Osteocyte (in vitro differentiated cells): Measurements from ENCODE around the gene MEIS3. TPM values are rescaled to one million over a fixed set of nuclear protein-coding genes. Genes with fewer than 3 reads are reported as not detected.

Experiments
- DNase-seq: peaks from one replicate; pipeline ENCODE4 v3.0.0; 2021; ENCODE audit warnings: mixed read lengths; ENCODE audit not compliant: unreplicated experiment; ENCODE audit errors: extremely low spot score
- H3K27ac Mint-ChIP-seq: one replicate; pipeline ENCODE4 v1.8.0; 2021; ENCODE audit warnings: mild to moderate bottlenecking, mixed read lengths; ENCODE audit not compliant: unreplicated experiment
- H3K27me3 Mint-ChIP-seq: one replicate; pipeline ENCODE4 v1.8.0; 2021; ENCODE audit warnings: mixed read lengths; ENCODE audit not compliant: unreplicated experiment
- H3K36me3 Mint-ChIP-seq: one replicate; pipeline ENCODE4 v1.8.0; 2021; ENCODE audit warnings: mixed read lengths; ENCODE audit not compliant: unreplicated experiment
- H3K4me1 Mint-ChIP-seq: one replicate; pipeline ENCODE4 v1.8.0; 2021; ENCODE audit warnings: mixed read lengths; ENCODE audit not compliant: unreplicated experiment
- H3K4me3 Mint-ChIP-seq: one replicate; pipeline ENCODE4 v1.8.0; 2021; ENCODE audit warnings: mild to moderate bottlenecking, moderate library complexity, mixed read lengths; ENCODE audit not compliant: unreplicated experiment
- H3K9me3 Mint-ChIP-seq: one replicate; pipeline ENCODE4 v1.8.0; 2021; ENCODE audit warnings: mixed read lengths; ENCODE audit not compliant: unreplicated experiment
- CTCF ChIP-seq: fragments of 200-600 bp; sonication (generic); IDR thresholded peaks from 2 replicates; pipeline ENCODE4 v1.5.0; 2021; ENCODE audit warnings: antibody characterized with exemption, mild to moderate bottlenecking, moderate library complexity
- total RNA-seq: library from RNA; stranded (reverse); gene quantifications from 2 replicates; pipeline ENCODE4 v1.2.1, GENCODE V29; 2021

The MEIS3 gene
- total RNA-seq, 1 donor from 2014 or later = 99.0 TPM

GRCh38 chr19:47447470-47448359 is 28.4 kb upstream of the MEIS3 start:
- no peaks in the 10 kb centered on the region for H3K9me3 Mint-ChIP-seq
- no peak for DNase-seq
- peak overlapping the region; percentile 41 for H3K4me3 Mint-ChIP-seq

GRCh38 chr19:47446534-47447469 is 27.5 kb upstream of the MEIS3 start:
- Mint-ChIP-seq H3K27ac (no peak overlapping the region), H3K4me3 (peak overlapping the region; percentile 41), H3K4me1 (peaks cover 17% of the 10 kb centered on the region), H3K9me3 (no peaks in the 10 kb centered on the region), H3K36me3 (no peaks in the 10 kb centered on the region), H3K27me3 (peaks cover 80% of the 10 kb centered on the region)
- DNase-seq = no peak
- TF ChIP-seq CTCF = no peak

More at GRCh38 chr19:47447470-47448359, 28.4 kb upstream of the MEIS3 start:
- H3K27ac Mint-ChIP-seq = no peak overlapping the region
- peaks cover 74% of the 10 kb centered on the region for H3K27me3 Mint-ChIP-seq
- no peaks in the 10 kb centered on the region for H3K36me3 Mint-ChIP-seq
- TF ChIP-seq CTCF = no peak
- peaks cover 17% of the 10 kb centered on the region for H3K4me1 Mint-ChIP-seq

- peaks cover 17% of the 10 kb centered on the region for H3K4me1 Mint-ChIP-seq
- H3K4me3 Mint-ChIP-seq = peak overlapping the region; percentile 65
- no peaks in the 10 kb centered on the region for H3K9me3 Mint-ChIP-seq
- no peaks in the 10 kb centered on the region for H3K36me3 Mint-ChIP-seq
- no peak for DNase-seq
- no peak for TF ChIP-seq CTCF
- no peak overlapping the region for H3K27ac Mint-ChIP-seq
- H3K27me3 Mint-ChIP-seq = peaks cover 79% of the 10 kb centered on the region
Measured at GRCh38 chr19:47445937-47446402, 26.6 kb upstream of the MEIS3 start.

GRCh38 chr19:47445527-47445926 is 26.2 kb upstream of the MEIS3 start:
- no peaks in the 10 kb centered on the region for H3K9me3 Mint-ChIP-seq

More at GRCh38 chr19:47445527-47445926, 26.2 kb upstream of the MEIS3 start:
- Mint-ChIP-seq H3K36me3 (no peaks in the 10 kb centered on the region), H3K27ac (no peak overlapping the region), H3K4me1 (peaks cover 17% of the 10 kb centered on the region), H3K4me3 (peak overlapping the region; percentile 65), H3K27me3 (peaks cover 77% of the 10 kb centered on the region)
- TF ChIP-seq CTCF = no peak
- no peak for DNase-seq
